ENCODE measurements around the gene TSPYL1. TPM values are rescaled to one million over a fixed set of nuclear protein-coding genes. Genes with fewer than 3 reads are reported as not detected.

The TSPYL1 gene
- total and polyA plus RNA-seq, 2 experiments from 2014 or later: 24.9 to 66.1 TPM

GRCh38 chr6:116247285-116247684 is 32.4 kb downstream of the TSPYL1 start (continued):
- TF ChIP-seq ZNF462 (CRISPR knock-in tag; IDR thresholded peaks at IDR 0.05): no peak
- no peak for TF ChIP-seq CREB1 (CRISPR knock-in tag; IDR thresholded peaks at IDR 0.05; ENCODE audit: low read depth)

GRCh38 chr6:116246089-116246488 is 33.6 kb downstream of the TSPYL1 start:
- Histone ChIP-seq H4K20me1 (replicated peaks; ENCODE audit: insufficient read depth) (no peaks in the 10 kb centered on the region), H3K4me2 (no peak overlapping the region), H3K4me3 (no peak overlapping the region), H3K27ac (ENCODE audit: low read depth) (no peak overlapping the region), H3K79me2 (replicated peaks; ENCODE audit: insufficient read depth) (peaks cover 20% of the 10 kb centered on the region), H3K9me2 (ENCODE audit: insufficient read depth) (no peaks in the 10 kb centered on the region), H3K27me3 (ENCODE audit: insufficient read depth) (no peaks in the 10 kb centered on the region), H3F3A (replicated peaks; ENCODE audit: low read depth) (no peaks in the 10 kb centered on the region), H2AFZ (no peak overlapping the region), H3K36me3 (ENCODE audit: insufficient read depth) (no peaks in the 10 kb centered on the region), H3K4me1 (ENCODE audit: insufficient read depth) (peaks cover 15% of the 10 kb centered on the region)
- TF ChIP-seq ZNF462 (CRISPR knock-in tag; IDR thresholded peaks at IDR 0.05): no peak
- no peak for TF ChIP-seq CTCF (conservative IDR thresholded peaks at IDR 0.05; ENCODE audit: low read depth in 2 of 2)
- no peak for TF ChIP-seq CREB1 (CRISPR knock-in tag; IDR thresholded peaks at IDR 0.05; ENCODE audit: low read depth)
- no peak for TF ChIP-seq ZNF331 (CRISPR knock-in tag; IDR thresholded peaks at IDR 0.05; ENCODE audit: low read depth)
- no peak for TF ChIP-seq POLR2AphosphoS5 (IDR thresholded peaks at IDR 0.05; ENCODE audit: low read depth)
- TF ChIP-seq ETS1 (IDR thresholded peaks at IDR 0.05): no peak
- H3K4me3 Mint-ChIP-seq: no peak overlapping the region
- no peaks in the 10 kb centered on the region for H3K9me3 Mint-ChIP-seq
- peaks cover 17% of the 10 kb centered on the region for H3K4me1 Mint-ChIP-seq
- no peak overlapping the region for H3K27ac Mint-ChIP-seq
- ATAC-seq (no peak), DNase-seq (ENCODE audit: low spot score) (no peak)
- H3K27me3 Mint-ChIP-seq (ENCODE audit: insufficient read depth, low read depth, poor library complexity): no peaks in the 10 kb centered on the region
- H3K36me3 Mint-ChIP-seq (ENCODE audit: low read depth): no peaks in the 10 kb centered on the region

All from GM23338 (cell line).